HG02970 (cell line): Measurements from ENCODE around the gene COL9A3.
"Not testable (repeated sequence)": the region's sequence is repeated elsewhere in the genome, so short reads cannot be mapped to it uniquely, and the experiment has no call there.

Experiments used
- ATAC-seq: cut with Tn5 transposase; IDR thresholded peaks from one replicate; pipeline ENCODE4 v1.9.1; 2021; ENCODE audit warnings: mild to moderate bottlenecking, moderate library complexity, moderate number of reproducible peaks; ENCODE audit not compliant: unreplicated experiment, low FRiP score

The COL9A3 gene

GRCh38 chr20:62850333-62850974, 33.6 kb downstream of the COL9A3 start:
- ATAC-seq: no peak

GRCh38 chr20:62852196-62852595, 35.3 kb downstream of the COL9A3 start:
- no peak for ATAC-seq

- ATAC-seq: no peak
These were observed 36.0 kb downstream of the COL9A3 start for GRCh38 chr20:62852841-62853240.

- not testable (repeated sequence) for ATAC-seq
These were observed 36.5 kb downstream of the COL9A3 start for GRCh38 chr20:62853304-62853703.

GRCh38 chr20:62854121-62854520, 37.3 kb downstream of the COL9A3 start:
- no peak for ATAC-seq

GRCh38 chr20:62855120-62855519, 38.3 kb downstream of the COL9A3 start:
- ATAC-seq: no peak

- ATAC-seq: no peak
These were observed 40.2 kb downstream of the COL9A3 start for GRCh38 chr20:62856931-62857619.

GRCh38 chr20:62858058-62858830, 41.4 kb downstream of the COL9A3 start:
- ATAC-seq: no peak

- ATAC-seq: no peak
These were observed 42.9 kb downstream of the COL9A3 start for GRCh38 chr20:62859721-62860120.

- no peak for ATAC-seq
These were observed 43.6 kb downstream of the COL9A3 start for GRCh38 chr20:62860391-62860923.

- peak; percentile 19 for ATAC-seq
These were observed 44.3 kb downstream of the COL9A3 start for GRCh38 chr20:62860924-62861691.

GRCh38 chr20:62861726-62862336, 45.0 kb downstream of the COL9A3 start, which contains the start of gene TCFL5:
Gene TCFL5 (minus strand): TSS chr20:62861822. CDS start chr20:62861670, 152 bp downstream.
- ATAC-seq: peak; percentile 73

- no peak for ATAC-seq
These were observed 47.4 kb downstream of the COL9A3 start for GRCh38 chr20:62864207-62864606.

- no peak for ATAC-seq
These were observed 55.5 kb downstream of the COL9A3 start for GRCh38 chr20:62872184-62872847.

- ATAC-seq: no peak
These were observed 56.0 kb downstream of the COL9A3 start for GRCh38 chr20:62872862-62873261.

- no peak for ATAC-seq
These were observed 56.4 kb downstream of the COL9A3 start for GRCh38 chr20:62873280-62873679.

GRCh38 chr20:62873681-62874031, 56.8 kb downstream of the COL9A3 start:
- not testable (repeated sequence) for ATAC-seq

- no peak for ATAC-seq
These were observed 58.1 kb downstream of the COL9A3 start for GRCh38 chr20:62874964-62875344.
